CD4-positive, alpha-beta T cell treated with Interferon alpha-2 for 1 hour (primary cell): ENCODE data around the gene CSNK2B.

Experiments
- DNase-seq, 2 donors: peaks; one replicate each; pipeline ENCODE4 v3.0.0-alpha.2; 2020 to 2022

The CSNK2B gene

DNA sequence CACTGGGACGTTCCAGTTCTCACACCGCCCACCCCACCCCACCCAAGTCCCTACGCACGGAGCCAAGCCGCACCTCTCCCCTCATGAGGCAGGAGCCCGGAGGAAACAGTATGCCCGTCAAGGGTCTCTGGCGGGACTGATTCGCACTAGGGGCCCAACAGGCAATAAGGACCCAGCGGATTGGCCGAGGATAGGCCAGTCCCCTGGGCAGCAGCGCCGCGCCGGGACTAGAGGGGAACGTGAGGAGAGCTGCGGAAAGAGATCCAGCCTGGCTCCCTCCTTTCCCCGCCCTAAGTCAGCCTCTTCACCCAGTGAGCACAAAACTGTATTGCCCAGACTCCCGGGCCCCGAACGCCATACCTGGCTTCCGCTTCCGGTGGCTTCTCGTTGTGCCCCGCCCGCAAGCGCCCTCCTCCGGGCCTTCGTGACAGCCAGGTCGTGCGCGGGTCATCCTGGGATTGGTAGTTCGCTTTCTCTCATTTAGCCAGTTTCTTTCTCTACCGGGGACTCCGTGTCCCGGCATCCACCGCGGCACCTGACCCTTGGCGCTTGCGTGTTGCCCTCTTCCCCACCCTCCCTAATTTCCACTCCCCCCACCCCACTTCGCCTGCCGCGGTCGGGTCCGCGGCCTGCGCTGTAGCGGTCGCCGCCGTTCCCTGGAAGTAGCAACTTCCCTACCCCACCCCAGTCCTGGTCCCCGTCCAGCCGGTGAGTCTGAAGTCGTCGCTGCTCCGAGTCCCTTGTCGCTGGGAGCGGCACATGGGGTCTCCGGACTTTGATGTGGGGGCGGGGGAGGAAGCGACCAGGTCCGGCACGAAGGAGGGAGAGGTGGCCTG is at the start of gene CSNK2B:
TSS of gene CSNK2B (plus strand) at position 580 of the 836 bp plus-strand sequence. CDS start 752 bp downstream, outside the sequence.
- DNase-seq, result peak; percentile 97 to 98

DNA sequence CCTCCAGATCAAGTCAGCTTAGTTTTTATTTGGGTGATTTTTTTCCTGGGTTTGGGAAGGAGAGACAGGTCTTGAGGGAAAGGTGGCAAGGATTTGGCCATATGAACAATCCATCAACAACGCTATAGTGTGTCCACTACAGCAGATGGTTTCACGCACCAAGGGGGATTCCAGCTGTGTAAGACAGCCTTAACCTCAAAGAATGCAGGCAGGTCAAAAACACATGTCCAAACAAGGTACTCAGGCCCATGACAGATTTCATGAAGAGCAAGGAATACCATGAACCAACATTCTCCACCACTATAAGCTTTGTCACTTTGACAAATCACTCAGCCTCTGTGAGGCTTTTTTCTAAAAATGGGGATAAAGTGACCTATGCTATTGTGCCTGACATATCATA is 48.9 kb upstream of the CSNK2B start:
- no peak for DNase-seq

DNA sequence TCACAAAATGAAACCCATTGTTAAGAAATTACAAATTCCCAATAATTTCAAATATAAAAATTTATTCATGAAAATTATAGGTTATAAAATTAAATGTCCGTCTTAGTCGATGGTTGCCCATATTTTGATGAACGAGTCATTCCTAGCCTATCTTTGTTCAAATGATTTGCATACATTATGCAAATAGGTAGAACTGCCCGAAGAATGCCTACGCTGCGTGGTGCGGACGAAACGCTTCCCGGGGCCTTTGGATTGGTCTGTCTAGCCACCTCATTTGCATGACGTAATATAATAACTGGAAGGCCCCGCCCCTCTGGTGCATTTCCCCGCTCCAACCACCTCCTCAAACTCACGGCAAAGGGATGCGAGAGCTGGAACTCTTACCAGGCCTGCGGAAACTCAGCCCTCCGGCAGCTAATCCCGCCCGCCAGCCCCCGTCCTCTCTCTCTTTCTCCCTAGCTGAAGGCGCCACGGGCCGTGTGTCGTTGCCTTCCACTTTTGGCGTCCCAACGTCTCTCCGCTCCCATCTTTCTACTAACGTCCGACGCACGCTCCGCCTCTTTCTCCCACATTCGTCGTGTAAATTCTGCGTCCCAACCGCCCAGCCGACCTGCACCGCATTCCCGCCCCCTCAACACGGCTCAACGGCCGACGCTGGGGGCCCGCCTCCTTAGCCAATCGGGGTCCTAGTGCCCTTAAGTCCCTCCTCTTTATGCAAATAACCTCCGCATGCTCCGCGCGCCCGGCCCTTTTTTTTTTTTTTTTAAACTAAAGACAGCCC is 45.9 kb upstream of the CSNK2B start:
- peak; percentile 98 to 99 for DNase-seq

DNA sequence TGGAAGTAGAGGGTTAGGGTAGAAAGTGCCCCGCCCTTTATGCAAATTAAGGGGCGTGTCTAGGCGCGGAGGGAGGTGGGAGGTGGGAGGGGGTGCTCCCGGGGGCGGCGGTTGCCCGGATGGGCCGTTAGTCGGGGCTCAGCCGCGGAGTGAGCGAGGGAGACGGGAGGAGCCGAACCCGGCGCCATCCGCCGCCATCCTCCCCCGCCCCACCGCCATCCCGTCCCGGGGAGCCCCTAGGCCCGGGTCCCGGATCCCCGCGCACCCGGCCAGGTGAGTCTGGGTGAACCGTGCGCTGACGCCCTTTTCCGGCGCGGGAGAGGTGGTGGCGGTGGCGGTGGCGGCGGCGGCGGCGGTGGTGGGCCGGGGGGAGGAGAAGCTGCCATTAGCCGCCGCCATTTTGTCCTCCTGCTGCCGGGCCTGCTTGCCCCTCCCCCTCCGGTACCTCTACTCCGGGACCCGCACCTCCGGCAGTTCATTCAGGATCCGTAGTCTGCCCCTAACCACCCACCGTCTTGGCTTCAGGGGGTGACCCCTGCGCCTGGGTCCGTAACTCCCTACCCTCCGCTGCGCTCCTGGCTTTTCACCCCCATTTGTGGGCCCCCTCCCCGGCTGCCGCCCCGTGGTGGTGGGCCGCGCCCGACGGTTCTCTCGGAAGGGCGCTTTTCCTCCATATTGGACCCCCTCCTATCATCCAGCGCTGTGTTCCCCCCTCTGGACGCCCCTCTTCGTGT is 45.1 kb upstream of the CSNK2B start, which contains the start of gene PRRC2A:
TSS of gene PRRC2A (plus strand) at position 130 of the 734 bp plus-strand sequence. CDS start 2,075 bp downstream, outside the sequence.
- DNase-seq, result no peak

DNA sequence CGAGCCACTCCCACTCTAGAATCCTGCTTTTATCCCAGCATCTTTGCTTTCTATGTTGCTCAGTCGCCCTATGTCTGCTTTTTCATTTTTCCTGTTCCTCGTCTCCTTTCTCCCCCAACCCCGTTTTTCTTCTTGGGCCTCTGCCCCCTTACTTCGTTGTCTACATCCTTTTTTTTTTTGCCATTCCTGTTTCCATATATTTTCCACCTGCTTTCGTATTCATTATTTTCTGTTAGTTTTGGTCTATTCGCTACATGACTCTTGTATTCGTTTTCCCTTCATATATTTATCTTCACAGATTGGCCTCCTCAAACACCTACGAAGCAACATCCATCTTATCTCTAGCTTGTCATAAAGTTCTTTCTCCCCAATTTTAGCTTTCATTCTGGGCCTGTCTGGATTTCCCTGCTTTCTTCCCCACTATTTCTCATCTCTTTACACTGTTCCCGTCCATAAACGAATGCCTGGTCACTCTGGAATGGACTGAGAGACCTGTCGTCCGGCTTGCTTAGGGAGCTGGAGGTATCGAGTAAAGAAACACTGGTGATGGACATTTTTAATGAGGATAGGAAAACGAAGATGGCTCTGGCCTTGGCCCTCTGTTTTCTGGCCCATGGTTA is 44.5 kb upstream of the CSNK2B start:
- no peak for DNase-seq

DNA sequence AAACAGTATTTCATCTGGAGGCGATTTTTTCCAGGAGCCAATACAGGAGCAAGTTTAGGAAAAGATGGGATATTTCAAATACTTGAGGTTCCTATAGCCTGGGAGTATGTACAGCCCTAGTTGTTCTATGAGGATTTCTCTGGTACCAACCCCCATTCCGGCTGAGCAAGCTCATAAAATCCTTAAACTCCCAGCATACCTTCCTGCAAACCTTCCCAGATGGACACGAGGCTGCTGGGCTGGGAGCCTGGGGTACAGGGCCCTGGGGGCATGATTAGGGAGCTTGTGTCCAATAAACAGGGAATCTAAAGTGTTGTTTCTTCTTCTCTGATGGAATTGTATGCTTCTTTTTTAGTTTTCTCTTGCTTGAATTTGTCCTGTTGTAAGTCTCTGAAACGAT is 43.9 kb upstream of the CSNK2B start:
- no peak for DNase-seq

DNA sequence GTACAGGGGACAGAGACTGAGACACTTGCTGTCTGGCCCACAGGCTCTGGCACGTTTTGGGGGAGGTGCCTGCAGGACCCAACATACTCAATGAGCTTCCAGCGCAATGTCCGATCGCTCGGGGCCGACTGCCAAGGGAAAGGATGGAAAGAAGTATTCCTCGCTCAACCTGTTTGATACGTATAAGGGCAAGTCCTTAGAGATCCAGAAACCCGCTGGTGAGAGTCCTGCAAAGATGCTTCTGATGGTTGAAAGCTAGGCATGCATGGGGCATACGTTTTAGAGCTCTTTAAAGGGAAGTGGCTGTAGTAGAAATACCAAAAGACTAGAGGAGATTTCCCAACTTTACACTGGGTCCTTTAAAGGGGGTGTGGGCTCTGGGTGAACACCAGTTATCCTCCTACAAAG is 43.2 kb upstream of the CSNK2B start:
- no peak for DNase-seq

DNA sequence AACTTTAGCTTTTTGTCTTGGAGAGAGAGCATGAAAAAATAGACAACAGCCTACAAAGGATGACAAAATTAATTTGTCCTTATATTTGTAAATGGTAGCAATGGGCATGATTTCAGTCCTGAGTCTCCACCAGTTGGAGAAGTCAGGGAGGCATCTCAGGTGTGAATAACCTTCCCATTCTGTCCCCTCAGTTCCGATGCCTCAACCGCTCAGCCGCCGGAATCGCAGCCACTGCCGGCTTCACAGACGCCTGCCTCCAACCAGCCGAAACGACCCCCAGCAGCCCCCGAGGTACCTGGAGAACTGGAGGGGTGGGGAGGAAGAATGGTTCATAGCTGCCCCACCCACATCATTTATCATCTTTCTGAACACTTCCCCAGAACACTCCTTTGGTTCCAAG is 41.8 kb upstream of the CSNK2B start:
- DNase-seq, result no peak

DNA sequence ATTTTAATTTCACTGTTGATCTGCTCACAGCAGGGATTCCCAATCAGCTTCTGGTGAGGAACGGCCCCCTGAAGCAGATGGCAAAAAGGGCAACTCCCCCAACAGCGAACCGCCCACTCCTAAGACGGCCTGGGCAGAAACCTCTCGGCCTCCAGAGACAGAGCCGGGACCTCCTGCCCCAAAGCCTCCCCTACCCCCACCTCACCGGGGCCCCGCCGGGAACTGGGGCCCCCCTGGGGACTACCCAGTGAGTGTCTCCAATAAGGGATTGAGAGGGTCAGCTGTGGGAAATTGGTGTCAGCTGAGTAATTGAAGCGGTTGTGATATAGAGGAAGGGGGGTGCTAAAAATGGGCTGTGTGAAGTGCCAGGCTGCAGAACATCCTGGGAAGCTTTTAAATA is 38.9 kb upstream of the CSNK2B start:
- no peak for DNase-seq

DNA sequence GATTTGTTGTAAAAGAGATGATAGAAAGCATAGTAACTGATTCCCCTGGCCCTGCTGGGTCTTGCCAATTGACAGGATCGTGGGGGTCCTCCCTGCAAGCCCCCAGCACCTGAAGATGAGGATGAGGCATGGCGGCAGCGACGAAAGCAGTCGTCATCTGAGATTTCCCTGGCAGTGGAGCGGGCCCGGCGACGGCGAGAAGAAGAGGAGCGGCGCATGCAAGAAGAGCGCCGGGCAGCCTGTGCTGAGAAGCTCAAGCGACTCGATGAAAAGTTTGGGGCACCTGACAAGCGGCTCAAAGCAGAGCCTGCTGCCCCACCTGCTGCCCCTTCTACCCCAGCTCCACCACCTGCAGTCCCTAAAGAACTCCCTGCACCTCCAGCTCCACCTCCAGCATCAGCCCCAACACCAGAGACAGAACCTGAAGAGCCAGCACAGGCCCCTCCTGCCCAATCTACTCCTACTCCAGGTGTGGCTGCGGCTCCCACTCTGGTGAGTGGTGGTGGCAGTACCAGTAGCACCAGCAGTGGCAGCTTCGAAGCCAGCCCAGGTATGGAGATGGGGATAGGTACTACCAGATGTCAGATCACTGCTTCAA is 38.1 kb upstream of the CSNK2B start:
- DNase-seq, result no peak

DNA sequence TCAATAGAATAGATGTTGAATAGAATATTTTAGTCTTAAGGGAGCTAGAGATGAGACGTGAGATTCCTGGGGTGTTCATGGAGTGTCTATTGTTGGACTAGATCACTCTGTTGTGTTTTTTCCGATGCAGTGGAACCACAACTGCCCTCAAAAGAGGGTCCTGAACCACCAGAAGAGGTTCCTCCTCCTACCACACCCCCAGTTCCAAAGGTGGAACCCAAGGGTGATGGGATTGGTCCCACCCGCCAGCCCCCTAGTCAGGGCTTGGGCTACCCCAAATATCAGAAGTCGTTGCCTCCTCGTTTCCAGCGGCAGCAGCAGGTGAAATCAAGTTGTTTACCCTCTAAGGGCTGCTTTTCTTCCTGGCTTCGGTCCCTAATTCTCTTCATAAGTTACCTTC is 36.9 kb upstream of the CSNK2B start:
- DNase-seq, result no peak

DNA sequence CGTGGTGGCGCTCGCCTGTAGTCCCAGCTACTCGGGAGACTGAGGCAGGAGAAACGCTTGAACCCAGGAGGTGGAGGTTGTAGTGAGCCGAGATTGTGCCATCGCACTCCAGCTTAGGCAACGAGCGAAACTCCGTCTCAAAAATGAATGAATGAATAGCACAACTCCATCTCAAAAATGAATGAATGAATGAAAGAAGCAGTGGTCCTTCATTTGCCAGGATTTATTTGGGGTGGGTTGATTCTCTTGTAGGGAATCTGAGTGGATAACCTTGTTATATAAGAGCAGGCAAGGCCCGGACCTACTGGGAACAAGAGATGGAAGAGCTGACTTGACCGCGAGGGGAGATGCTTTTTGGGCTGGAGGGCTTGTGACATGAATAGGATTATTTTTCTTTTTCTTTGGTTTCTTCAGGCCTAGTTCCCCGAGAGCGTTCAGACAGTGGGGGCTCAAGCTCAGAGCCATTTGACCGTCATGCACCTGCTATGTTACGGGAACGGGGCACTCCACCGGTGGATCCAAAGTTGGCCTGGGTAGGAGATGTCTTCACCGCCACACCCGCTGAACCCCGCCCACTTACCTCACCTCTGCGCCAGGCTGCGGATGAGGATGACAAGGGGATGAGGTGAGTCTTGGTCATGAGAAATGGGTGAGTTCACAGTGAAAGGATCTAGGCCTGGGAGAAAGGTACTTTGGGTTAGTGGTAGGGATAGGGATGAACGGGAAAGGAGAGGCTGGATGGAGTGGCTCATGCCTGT is 35.5 kb upstream of the CSNK2B start:
- no peak for DNase-seq

DNA sequence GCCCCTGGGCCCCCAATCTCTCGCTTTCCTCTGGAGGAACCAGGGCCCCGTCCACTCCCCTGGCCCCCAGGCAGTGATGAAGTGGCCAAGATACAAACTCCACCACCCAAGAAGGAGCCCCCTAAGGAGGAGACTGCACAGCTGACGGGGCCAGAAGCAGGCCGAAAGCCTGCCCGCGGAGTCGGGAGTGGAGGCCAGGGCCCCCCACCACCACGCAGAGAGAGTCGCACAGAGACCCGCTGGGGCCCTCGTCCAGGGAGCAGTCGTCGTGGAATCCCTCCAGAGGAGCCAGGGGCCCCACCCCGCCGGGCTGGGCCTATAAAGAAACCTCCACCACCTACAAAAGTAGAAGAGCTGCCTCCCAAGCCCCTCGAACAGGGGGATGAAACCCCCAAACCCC is 34.7 kb upstream of the CSNK2B start:
- no peak for DNase-seq

DNA sequence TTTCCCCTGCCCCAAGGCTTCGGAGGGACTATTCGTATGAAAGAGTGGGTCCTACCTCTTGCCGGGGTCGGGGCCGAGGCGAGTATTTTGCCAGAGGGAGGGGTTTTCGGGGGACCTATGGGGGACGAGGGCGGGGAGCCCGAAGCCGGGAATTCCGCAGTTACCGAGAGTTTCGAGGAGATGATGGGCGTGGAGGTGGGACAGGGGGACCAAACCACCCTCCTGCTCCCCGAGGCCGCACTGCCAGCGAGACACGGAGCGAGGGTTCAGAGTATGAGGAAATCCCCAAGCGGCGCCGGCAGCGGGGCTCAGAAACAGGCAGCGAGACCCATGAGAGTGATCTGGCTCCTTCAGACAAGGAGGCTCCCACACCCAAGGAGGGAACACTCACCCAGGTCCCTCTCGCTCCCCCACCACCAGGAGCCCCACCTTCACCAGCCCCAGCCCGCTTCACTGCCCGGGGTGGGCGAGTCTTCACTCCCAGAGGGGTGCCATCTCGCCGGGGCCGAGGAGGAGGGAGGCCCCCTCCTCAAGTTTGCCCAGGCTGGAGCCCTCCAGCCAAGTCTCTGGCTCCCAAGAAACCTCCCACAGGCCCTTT is 34.1 kb upstream of the CSNK2B start:
- no peak for DNase-seq

DNA sequence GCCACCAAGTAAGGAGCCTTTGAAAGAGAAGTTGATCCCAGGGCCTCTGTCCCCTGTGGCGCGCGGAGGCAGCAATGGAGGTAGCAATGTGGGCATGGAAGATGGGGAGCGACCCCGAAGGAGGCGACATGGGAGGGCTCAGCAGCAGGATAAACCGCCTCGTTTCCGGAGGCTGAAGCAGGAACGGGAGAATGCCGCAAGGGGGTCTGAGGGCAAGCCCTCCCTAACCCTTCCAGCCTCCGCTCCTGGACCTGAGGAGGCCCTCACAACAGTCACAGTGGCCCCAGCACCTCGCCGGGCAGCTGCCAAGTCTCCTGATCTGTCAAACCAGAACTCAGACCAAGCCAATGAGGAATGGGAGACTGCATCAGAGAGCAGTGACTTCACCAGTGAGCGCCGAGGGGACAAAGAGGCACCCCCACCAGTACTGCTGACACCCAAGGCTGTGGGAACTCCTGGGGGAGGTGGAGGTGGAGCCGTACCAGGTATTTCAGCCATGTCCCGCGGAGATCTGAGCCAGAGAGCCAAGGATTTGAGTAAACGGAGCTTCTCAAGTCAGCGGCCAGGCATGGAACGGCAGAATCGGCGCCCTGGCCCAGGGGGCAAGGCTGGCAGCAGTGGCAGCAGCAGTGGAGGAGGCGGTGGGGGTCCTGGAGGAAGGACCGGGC is 33.5 kb upstream of the CSNK2B start:
- no peak for DNase-seq

DNA sequence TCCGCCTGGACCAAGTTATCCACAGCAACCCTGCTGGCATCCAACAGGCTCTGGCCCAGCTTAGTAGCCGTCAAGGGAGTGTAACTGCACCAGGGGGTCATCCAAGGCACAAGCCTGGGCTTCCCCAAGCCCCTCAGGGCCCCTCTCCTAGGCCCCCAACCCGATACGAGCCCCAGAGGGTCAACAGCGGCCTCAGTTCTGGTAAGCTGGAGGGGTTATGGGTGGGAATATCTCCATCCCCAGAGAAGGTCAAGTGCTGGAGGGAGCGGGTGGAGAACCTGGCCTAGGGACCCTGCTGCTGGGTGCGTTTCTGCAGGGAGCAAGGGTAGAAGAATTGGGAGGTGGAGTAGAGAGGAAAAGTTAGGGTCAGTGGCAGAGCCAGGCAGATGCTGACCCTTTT is 32.4 kb upstream of the CSNK2B start:
- DNase-seq, result no peak

DNA sequence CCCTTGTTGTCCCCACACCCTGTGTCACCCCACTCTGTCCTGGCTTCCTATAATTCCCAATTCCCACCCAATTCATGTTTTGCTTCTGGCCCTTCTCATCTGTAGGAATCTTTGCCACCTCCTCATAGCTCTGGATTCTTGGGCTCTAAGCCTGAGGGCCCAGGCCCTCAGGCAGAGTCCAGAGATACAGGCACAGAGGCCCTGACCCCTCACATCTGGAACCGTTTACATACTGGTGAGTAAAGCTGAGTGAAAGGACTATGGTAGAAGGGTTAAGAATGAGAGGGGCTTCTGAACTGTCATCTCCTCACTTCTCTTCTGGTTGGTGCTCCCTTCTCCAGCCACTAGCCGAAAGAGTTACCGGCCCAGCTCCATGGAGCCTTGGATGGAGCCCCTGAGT is 31.7 kb upstream of the CSNK2B start:
- DNase-seq, result no peak

DNA sequence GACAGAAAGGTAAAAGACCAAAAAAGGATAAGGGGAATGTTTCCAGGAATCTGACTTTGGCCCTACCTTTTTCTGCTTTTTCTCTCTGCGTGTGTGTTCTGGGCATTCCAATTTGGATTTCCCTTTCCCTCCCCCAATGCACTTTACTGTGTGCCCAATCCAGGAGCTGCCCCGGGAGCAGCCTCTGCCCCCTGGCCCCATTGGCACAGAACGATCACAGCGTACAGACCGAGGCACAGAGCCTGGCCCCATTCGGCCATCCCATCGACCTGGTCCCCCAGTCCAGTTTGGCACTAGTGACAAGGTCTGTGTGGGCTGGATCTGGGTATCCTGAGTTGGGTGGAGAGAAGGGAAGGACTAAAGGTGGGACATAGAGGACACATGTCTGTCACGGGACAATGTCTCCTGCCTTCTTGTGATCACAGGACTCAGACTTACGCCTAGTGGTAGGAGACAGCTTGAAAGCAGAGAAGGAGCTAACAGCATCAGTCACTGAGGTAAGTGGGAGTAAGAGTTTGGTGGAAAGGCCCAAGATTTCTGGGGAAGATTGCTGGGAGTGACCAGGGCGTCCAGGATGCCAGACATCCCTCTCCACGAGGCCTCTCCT is 30.8 kb upstream of the CSNK2B start:
- DNase-seq, result no peak

DNA sequence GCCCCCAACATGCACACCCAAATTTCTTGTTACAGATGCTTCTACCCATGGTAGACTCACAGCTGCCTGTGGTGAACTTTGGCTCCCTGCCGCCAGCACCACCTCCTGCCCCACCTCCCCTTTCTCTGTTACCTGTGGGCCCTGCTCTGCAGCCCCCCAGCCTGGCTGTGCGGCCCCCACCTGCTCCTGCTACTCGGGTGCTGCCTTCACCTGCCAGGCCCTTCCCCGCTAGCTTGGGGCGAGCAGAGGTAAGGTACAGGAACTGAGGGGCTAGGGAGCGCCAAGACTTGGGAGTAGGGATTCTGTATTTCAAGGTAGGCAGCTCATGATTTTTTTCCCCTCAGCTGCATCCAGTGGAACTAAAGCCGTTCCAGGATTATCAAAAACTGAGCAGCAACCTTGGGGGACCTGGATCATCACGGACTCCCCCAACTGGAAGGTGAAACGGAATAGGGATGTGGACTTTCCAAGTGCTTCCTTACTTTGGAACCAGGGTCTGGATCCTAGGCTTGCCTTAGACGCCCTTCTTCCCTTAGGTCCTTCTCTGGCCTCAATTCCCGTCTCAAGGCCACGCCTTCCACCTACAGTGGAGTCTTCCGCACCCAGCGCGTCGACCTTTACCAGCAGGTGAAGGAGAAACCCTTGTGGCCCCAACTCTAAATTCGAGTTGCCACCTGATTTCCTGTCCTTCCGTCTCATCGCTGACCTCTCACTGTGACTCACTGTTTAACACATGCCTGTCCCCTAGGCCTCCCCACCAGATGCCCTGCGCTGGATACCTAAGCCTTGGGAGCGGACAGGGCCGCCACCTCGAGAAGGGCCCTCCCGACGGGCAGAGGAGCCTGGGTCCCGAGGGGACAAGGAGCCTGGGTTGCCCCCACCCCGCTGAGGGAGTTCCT is 28.9 kb upstream of the CSNK2B start:
- DNase-seq, result no peak
